Fibroblast of pulmonary artery (primary cell): ENCODE measurements around the gene PARD3.
"Not testable (repeated sequence)": the region's sequence is repeated elsewhere in the genome, so short reads cannot be mapped to it uniquely, and the experiment has no call there.

ENCODE experiments used
- DNase-seq: peaks from one replicate; pipeline ENCODE4 v3.0.0-alpha.2; 2010; ENCODE audit warnings: low read depth
- H3K4me3 ChIP-seq: replicated peaks from 2 replicates; pipeline ENCODE4 v1.5.1; 2011; ENCODE audit warnings: low read depth, mild to moderate bottlenecking, control low read depth, low read length, moderate library complexity
- CTCF ChIP-seq: IDR thresholded peaks from 2 replicates; pipeline ENCODE4 v1.5.1; 2011; ENCODE audit warnings: mild to moderate bottlenecking, control low read depth, low read length, inconsistent platforms; ENCODE audit errors: missing control alignments

PARD3 gene

GRCh38 chr10:34745244-34745643 is 69.9 kb downstream of the PARD3 start:
- TF ChIP-seq CTCF = no peak
- DNase-seq = no peak
- H3K4me3 ChIP-seq = no peak overlapping the region

GRCh38 chr10:34744590-34744989 is 70.5 kb downstream of the PARD3 start:
- H3K4me3 ChIP-seq = no peak overlapping the region
- TF ChIP-seq CTCF = no peak
- DNase-seq = no peak

- no peak overlapping the region for H3K4me3 ChIP-seq
- no peak for DNase-seq
- TF ChIP-seq CTCF = no peak
Observed at GRCh38 chr10:34743814-34744213, 71.3 kb downstream of the PARD3 start.

- H3K4me3 ChIP-seq = no peak overlapping the region
- TF ChIP-seq CTCF = no peak
- no peak for DNase-seq
Observed at GRCh38 chr10:34742456-34742855, 72.6 kb downstream of the PARD3 start.

- not testable (repeated sequence) for H3K4me3 ChIP-seq, DNase-seq
Observed at GRCh38 chr10:34741087-34741486, 74.0 kb downstream of the PARD3 start.

GRCh38 chr10:34740321-34740720 is 74.8 kb downstream of the PARD3 start:
- no peak for TF ChIP-seq CTCF
- peak overlapping the region; percentile 34 for H3K4me3 ChIP-seq
- DNase-seq = no peak

- peak; percentile 97 for DNase-seq
Observed at GRCh38 chr10:34739915-34740314, 75.2 kb downstream of the PARD3 start.

More at GRCh38 chr10:34739915-34740314, 75.2 kb downstream of the PARD3 start:
- TF ChIP-seq CTCF = no peak
- H3K4me3 ChIP-seq = peak overlapping the region; percentile 34
